ENCODE results near the gene DPCD.

- TF ChIP-seq EP300 (IDR thresholded peaks at IDR 0.05; ENCODE audit: borderline replicate concordance) (no peak), TEAD4 (IDR thresholded peaks at IDR 0.05) (no peak), NFIC (IDR thresholded peaks at IDR 0.05) (no peak), TAF1 (IDR thresholded peaks at IDR 0.05; ENCODE audit: low read depth) (no peak), EGR1 (IDR thresholded peaks at IDR 0.05) (no peak), YY1 (IDR thresholded peaks at IDR 0.05; ENCODE audit: low read depth) (no peak), TCF12 (IDR thresholded peaks at IDR 0.05; ENCODE audit: low read depth) (no peak), REST (IDR thresholded peaks at IDR 0.05; ENCODE audit: low read depth) (no peak), FOXM1 (IDR thresholded peaks at IDR 0.05; ENCODE audit: borderline replicate concordance, low read depth) (no peak), USF1 (IDR thresholded peaks at IDR 0.05) (no peak)
- TF ChIP-seq, protein P1, sequence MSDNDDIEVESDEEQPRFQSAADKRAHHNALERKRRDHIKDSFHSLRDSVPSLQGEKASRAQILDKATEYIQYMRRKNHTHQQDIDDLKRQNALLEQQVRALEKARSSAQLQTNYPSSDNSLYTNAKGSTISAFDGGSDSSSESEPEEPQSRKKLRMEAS (IDR thresholded peaks at IDR 0.05) = no peak
Observed at GRCh38 chr10:101565370-101565900, 22.7 kb upstream of the DPCD start.

Measured in Ishikawa (cell line).